Measurements from ENCODE around the gene PIAS4.
A peak's percentile ranks its signal among the peaks of the same experiment; 100 is the strongest.

GRCh38 chr19:4054441-4055208 is 47.1 kb downstream of the PIAS4 start:
- no peak for TF ChIP-seq MAX (IDR thresholded peaks at IDR 0.05; ENCODE audit: low read depth, low read length)
- TF ChIP-seq ATF3 (IDR thresholded peaks at IDR 0.05; ENCODE audit: borderline replicate concordance, extremely low read depth, low read depth, low read length) = no peak
- no peak for TF ChIP-seq CTCF (IDR thresholded peaks at IDR 0.05 in 2 of 3, conservative IDR thresholded peaks at IDR 0.05 in 1 of 3; ENCODE audit: control insufficient read depth in 2 of 3, extremely low read depth in 1 of 3, insufficient read depth in 1 of 3, low read depth in 3 of 3, low read length in 3 of 3)
- no peak for TF ChIP-seq ZBTB11 (CRISPR knock-in tag; IDR thresholded peaks at IDR 0.05)
- no peak for TF ChIP-seq JUND (IDR thresholded peaks at IDR 0.05; ENCODE audit: low read depth, low read length)
- no peak for TF ChIP-seq SUZ12 (IDR thresholded peaks at IDR 0.05; ENCODE audit: unreplicated experiment)
- TF ChIP-seq POLR2A (IDR thresholded peaks at IDR 0.05; ENCODE audit: low read depth, low read length) = peak; percentile 36
- TF ChIP-seq RCOR1 (conservative IDR thresholded peaks at IDR 0.05; ENCODE audit: low read depth, low read length) = no peak
- TF ChIP-seq SKIL (IDR thresholded peaks at IDR 0.05; ENCODE audit: low read depth, poor library complexity, severe bottlenecking) = no peak
- no peak for TF ChIP-seq STAT1 (conservative IDR thresholded peaks at IDR 0.05)
- TF ChIP-seq HDAC6 (IDR thresholded peaks at IDR 0.05; ENCODE audit: unreplicated experiment) = no peak
- no peak for TF ChIP-seq ELK1 (IDR thresholded peaks at IDR 0.05; ENCODE audit: low read depth, low read length)
- TF ChIP-seq ZZZ3 (IDR thresholded peaks at IDR 0.05; ENCODE audit: control insufficient read depth, insufficient read length, low read depth) = no peak
